ENCODE measurements around the gene ITPR1. TPM values are rescaled to one million over a fixed set of nuclear protein-coding genes. Genes with fewer than 3 reads are reported as not detected.
A peak's percentile ranks its signal among the peaks of the same experiment; 100 is the strongest.

Gene ITPR1
- total and polyA plus RNA-seq, 4 donors = 3.7 to 39.4 (median 8.2) TPM

DNA sequence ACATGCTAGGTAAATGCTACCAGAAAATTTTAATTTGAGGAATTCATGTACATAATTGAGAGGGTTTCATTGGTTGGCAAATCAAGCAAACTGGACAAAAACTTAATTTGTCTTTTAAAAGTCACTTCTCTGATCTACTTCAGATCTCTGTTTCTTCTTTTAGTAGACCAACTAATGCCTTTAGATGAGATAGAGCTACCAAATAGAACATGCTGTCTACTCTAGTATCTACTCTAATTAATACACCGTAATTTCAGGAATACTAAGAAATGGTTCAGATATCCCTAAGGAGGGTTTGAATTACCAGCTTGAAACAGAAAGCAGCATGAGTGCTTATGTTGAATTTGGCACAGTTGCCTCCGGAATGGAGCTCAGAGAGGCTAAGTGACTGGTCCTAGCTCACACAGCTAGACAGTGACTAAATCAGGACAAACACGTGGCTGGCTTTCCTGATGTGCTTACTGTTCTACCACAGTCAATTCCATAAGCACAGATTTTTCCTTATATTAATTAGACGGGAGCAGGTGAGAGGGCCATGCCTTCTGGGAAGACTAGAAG is 225.1 kb downstream of the ITPR1 start:
- Histone ChIP-seq H3K9ac (ENCODE audit: low read depth in 1 of 2, low read length in 2 of 2) (no peak overlapping the region), H3K36me3 (ENCODE audit: control insufficient read depth in 4 of 4, insufficient read depth in 3 of 4, low read depth in 1 of 4, low read length in 3 of 4) (peaks cover 0 to 2% (median 0%) of the 10 kb centered on the region in 4 donors), H3K4me1 (ENCODE audit: control insufficient read depth in 4 of 4, insufficient read depth in 4 of 4, low read length in 3 of 4) (peaks cover 6 to 36% (median 19%) of the 10 kb centered on the region in 4 donors), H3K27me3 (ENCODE audit: control insufficient read depth in 4 of 4, insufficient read depth in 4 of 4, low read length in 3 of 4) (no peaks in the 10 kb centered on the region), H3K4me3 (ENCODE audit: low read depth in 1 of 3, low read length in 3 of 3) (no peak overlapping the region), H3K27ac (ENCODE audit: low read depth in 1 of 2, low read length in 2 of 2) (no peak overlapping the region), H3K9me3 (ENCODE audit: control insufficient read depth in 4 of 4, low read length in 3 of 4) (no peaks in the 10 kb centered on the region)
- WGBS = 85% methylated on average over 4 of the region's 4 CpGs
- TF ChIP-seq, protein P1, sequence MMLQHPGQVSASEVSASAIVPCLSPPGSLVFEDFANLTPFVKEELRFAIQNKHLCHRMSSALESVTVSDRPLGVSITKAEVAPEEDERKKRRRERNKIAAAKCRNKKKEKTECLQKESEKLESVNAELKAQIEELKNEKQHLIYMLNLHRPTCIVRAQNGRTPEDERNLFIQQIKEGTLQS (IDR thresholded peaks at IDR 0.05) = no peak
- TF ChIP-seq, protein P2, sequence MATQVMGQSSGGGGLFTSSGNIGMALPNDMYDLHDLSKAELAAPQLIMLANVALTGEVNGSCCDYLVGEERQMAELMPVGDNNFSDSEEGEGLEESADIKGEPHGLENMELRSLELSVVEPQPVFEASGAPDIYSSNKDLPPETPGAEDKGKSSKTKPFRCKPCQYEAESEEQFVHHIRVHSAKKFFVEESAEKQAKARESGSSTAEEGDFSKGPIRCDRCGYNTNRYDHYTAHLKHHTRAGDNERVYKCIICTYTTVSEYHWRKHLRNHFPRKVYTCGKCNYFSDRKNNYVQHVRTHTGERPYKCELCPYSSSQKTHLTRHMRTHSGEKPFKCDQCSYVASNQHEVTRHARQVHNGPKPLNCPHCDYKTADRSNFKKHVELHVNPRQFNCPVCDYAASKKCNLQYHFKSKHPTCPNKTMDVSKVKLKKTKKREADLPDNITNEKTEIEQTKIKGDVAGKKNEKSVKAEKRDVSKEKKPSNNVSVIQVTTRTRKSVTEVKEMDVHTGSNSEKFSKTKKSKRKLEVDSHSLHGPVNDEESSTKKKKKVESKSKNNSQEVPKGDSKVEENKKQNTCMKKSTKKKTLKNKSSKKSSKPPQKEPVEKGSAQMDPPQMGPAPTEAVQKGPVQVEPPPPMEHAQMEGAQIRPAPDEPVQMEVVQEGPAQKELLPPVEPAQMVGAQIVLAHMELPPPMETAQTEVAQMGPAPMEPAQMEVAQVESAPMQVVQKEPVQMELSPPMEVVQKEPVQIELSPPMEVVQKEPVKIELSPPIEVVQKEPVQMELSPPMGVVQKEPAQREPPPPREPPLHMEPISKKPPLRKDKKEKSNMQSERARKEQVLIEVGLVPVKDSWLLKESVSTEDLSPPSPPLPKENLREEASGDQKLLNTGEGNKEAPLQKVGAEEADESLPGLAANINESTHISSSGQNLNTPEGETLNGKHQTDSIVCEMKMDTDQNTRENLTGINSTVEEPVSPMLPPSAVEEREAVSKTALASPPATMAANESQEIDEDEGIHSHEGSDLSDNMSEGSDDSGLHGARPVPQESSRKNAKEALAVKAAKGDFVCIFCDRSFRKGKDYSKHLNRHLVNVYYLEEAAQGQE (IDR thresholded peaks at IDR 0.05) = no peak
- TF ChIP-seq, protein P3, sequence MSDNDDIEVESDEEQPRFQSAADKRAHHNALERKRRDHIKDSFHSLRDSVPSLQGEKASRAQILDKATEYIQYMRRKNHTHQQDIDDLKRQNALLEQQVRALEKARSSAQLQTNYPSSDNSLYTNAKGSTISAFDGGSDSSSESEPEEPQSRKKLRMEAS (IDR thresholded peaks at IDR 0.05) = no peak
- no peak for TF ChIP-seq HNF4A (conservative IDR thresholded peaks at IDR 0.05)
- no peak for TF ChIP-seq RXRA (IDR thresholded peaks at IDR 0.05)
- TF ChIP-seq EGR1 (IDR thresholded peaks at IDR 0.05; ENCODE audit: low read depth in 2 of 2) = no peak
- TF ChIP-seq GABPA (IDR thresholded peaks at IDR 0.05 in 1 of 2, conservative IDR thresholded peaks at IDR 0.05 in 1 of 2) = no peak
- TF ChIP-seq TAF1 (conservative IDR thresholded peaks at IDR 0.05) = no peak
- TF ChIP-seq NR2F2 (IDR thresholded peaks at IDR 0.05) = no peak
- TF ChIP-seq, protein P4, sequence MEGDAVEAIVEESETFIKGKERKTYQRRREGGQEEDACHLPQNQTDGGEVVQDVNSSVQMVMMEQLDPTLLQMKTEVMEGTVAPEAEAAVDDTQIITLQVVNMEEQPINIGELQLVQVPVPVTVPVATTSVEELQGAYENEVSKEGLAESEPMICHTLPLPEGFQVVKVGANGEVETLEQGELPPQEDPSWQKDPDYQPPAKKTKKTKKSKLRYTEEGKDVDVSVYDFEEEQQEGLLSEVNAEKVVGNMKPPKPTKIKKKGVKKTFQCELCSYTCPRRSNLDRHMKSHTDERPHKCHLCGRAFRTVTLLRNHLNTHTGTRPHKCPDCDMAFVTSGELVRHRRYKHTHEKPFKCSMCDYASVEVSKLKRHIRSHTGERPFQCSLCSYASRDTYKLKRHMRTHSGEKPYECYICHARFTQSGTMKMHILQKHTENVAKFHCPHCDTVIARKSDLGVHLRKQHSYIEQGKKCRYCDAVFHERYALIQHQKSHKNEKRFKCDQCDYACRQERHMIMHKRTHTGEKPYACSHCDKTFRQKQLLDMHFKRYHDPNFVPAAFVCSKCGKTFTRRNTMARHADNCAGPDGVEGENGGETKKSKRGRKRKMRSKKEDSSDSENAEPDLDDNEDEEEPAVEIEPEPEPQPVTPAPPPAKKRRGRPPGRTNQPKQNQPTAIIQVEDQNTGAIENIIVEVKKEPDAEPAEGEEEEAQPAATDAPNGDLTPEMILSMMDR (IDR thresholded peaks at IDR 0.05; ENCODE audit: low read depth, low read length, missing input control) = no peak
- no peak for DNase-seq (ENCODE audit: low spot score)

DNA sequence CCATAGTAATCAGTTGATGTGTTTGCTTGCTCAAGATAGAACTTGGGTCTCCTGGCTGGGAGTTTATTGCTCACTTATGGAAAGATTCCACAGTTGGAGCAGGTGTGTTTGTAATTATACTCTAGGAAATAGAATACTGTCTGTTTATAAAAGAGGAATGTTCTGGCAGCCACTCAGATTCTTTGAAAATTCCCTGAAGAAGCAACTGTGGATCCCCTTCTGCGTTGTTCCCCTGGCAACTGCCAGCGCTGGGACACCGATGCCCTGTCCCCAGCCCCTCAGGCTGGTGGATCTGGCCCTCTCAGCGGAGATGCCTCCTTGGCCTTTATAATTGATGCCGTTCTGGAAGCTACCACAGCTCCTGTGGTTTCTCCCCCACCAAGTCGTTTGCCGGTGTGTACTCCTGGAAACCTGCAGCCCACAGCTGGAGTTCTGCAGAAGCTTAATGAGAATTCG is 225.9 kb downstream of the ITPR1 start:
- no peak for DNase-seq (ENCODE audit: low spot score)
- peaks cover 6 to 43% (median 25%) of the 10 kb centered on the region in 4 donors for H3K4me1 ChIP-seq (ENCODE audit: control insufficient read depth in 4 of 4, insufficient read depth in 4 of 4, low read length in 3 of 4)
- H3K27ac ChIP-seq (ENCODE audit: low read depth in 1 of 2, low read length in 2 of 2) = no peak overlapping the region
- peak overlapping the region in 1 of 2 donors; percentile 16 for H3K9ac ChIP-seq (ENCODE audit: low read depth in 1 of 2, low read length in 2 of 2)
- H3K9me3 ChIP-seq (ENCODE audit: control insufficient read depth in 4 of 4, low read length in 3 of 4) = no peaks in the 10 kb centered on the region
- TF ChIP-seq RXRA (IDR thresholded peaks at IDR 0.05) = no peak
- no peak for TF ChIP-seq FOXA2 (IDR thresholded peaks at IDR 0.05)
- TF ChIP-seq, protein P1 (IDR thresholded peaks at IDR 0.05) = no peak
- no peak for TF ChIP-seq FOXA1 (IDR thresholded peaks at IDR 0.05)
- TF ChIP-seq EGR1 (IDR thresholded peaks at IDR 0.05; ENCODE audit: low read depth in 2 of 2) = no peak
- H3K36me3 ChIP-seq (ENCODE audit: control insufficient read depth in 4 of 4, insufficient read depth in 3 of 4, low read depth in 1 of 4, low read length in 3 of 4) = no peaks in the 10 kb centered on the region
- H3K4me3 ChIP-seq (ENCODE audit: low read depth in 1 of 3, low read length in 3 of 3) = no peak overlapping the region
- no peaks in the 10 kb centered on the region for H3K27me3 ChIP-seq (ENCODE audit: control insufficient read depth in 4 of 4, insufficient read depth in 4 of 4, low read length in 3 of 4)
- WGBS = 79% methylated on average over 8 of the region's 8 CpGs
